Measurements from ENCODE around the gene FAS. TPM values are rescaled to one million over a fixed set of nuclear protein-coding genes. Genes with fewer than 3 reads are reported as not detected.

Gene FAS
- total and polyA plus RNA-seq, 2 experiments from 2014 or later: 7.3 to 14.1 TPM

DNA sequence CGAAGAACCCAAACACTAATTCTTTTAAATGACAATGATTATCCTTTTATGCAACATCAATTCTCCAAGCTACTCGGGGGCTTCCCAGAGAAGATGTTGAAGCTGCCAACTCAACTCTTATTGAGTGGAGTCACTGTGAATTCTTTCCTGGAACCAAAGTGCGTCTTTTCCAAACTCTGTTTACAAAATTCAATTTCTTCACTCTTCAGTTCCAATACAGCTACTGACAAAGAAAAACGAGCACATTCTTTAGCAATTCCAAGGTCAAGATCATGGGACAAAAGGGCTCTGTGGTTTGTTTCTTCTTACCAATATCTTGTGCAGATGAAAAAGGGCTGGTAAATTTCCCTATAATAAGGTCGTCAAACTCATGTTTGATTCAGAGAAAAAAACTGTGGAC lies 74.2 kb downstream of the FAS start:
- DNase-seq (ENCODE audit: low spot score): no peak

More for the DNA sequence above, 74.2 kb downstream of the FAS start:
- no peaks in the 10 kb centered on the region for H4K20me1 ChIP-seq (ENCODE audit: insufficient read depth, poor library complexity, severe bottlenecking)
- no peak overlapping the region for H2AFZ ChIP-seq
- WGBS (ENCODE audit: low lambda C conversion rate, missing lambda C conversion rate): 71% methylated on average over 5 of the region's 5 CpGs
- H3K36me3 ChIP-seq (replicated peaks; ENCODE audit: insufficient read depth, low read depth): no peaks in the 10 kb centered on the region
- no peaks in the 10 kb centered on the region for H3K9me3 ChIP-seq (ENCODE audit: low read depth)
- H3K4me2 ChIP-seq: no peak overlapping the region
- H3K4me1 ChIP-seq (ENCODE audit: insufficient read depth): no peaks in the 10 kb centered on the region
- H3K27me3 ChIP-seq: peaks cover 8% of the 10 kb centered on the region
- no peak overlapping the region for H3K4me3 ChIP-seq
- H3K27ac ChIP-seq: no peak overlapping the region
- no peaks in the 10 kb centered on the region for H3K79me2 ChIP-seq
- TF ChIP-seq EZH2 (IDR thresholded peaks at IDR 0.05; ENCODE audit: borderline replicate concordance): no peak
- no peak for TF ChIP-seq EZH2phosphoT487 (IDR thresholded peaks at IDR 0.05; ENCODE audit: low read depth, severe bottlenecking, unreplicated experiment)
- TF ChIP-seq, protein P1, sequence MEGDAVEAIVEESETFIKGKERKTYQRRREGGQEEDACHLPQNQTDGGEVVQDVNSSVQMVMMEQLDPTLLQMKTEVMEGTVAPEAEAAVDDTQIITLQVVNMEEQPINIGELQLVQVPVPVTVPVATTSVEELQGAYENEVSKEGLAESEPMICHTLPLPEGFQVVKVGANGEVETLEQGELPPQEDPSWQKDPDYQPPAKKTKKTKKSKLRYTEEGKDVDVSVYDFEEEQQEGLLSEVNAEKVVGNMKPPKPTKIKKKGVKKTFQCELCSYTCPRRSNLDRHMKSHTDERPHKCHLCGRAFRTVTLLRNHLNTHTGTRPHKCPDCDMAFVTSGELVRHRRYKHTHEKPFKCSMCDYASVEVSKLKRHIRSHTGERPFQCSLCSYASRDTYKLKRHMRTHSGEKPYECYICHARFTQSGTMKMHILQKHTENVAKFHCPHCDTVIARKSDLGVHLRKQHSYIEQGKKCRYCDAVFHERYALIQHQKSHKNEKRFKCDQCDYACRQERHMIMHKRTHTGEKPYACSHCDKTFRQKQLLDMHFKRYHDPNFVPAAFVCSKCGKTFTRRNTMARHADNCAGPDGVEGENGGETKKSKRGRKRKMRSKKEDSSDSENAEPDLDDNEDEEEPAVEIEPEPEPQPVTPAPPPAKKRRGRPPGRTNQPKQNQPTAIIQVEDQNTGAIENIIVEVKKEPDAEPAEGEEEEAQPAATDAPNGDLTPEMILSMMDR (IDR thresholded peaks at IDR 0.05; ENCODE audit: poor library complexity): no peak
- no peaks in the 10 kb centered on the region for H3K9me2 ChIP-seq (replicated peaks; ENCODE audit: insufficient read depth)

Small RNA genes within 50 kb of the gene (microRNA-seq; reads per million reads assigned to microRNA genes)
- gene MIR4679-1 (not detected), gene MIR4679-2 (not detected)

Small RNA genes within 50 kb of the gene (small RNA-seq; reads per million reads assigned to genes)
- gene MIR4679-2: not detected
- not detected for gene RF02116

Other genes starting within 250 kb of the FAS start
- 0.17 TPM in 1 of 2 replicates, not detected in the other for gene LIPN, start 230.8 kb upstream of the FAS start, total RNA-seq
- not detected in 2 replicates for gene LIPN, start 230.8 kb upstream of the FAS start, polyA plus RNA-seq
- gene LIPM, start 188.1 kb upstream of the FAS start, total RNA-seq: not detected in 2 replicates
- gene LIPM, start 188.1 kb upstream of the FAS start, polyA plus RNA-seq: not detected in 2 replicates
- gene ANKRD22, start 139.0 kb upstream of the FAS start, total RNA-seq: 2.1 and 4.2 TPM in 2 replicates
- gene ANKRD22, start 139.0 kb upstream of the FAS start, polyA plus RNA-seq: 2.3 and 2.7 TPM in 2 replicates
- 14.8 and 20.0 TPM in 2 replicates for gene STAMBPL1, start 110.6 kb upstream of the FAS start, total RNA-seq
- 4.5 and 5.2 TPM in 2 replicates for gene STAMBPL1, start 110.6 kb upstream of the FAS start, polyA plus RNA-seq
- 218 and 231 TPM in 2 replicates for gene ACTA2, start 38.0 kb upstream of the FAS start, total RNA-seq
- gene ACTA2, start 38.0 kb upstream of the FAS start, polyA plus RNA-seq: 207 and 251 TPM in 2 replicates
- gene CH25H, start 216.5 kb downstream of the FAS start, total RNA-seq: 3.9 and 8.8 TPM in 2 replicates
- 3.8 and 5.7 TPM in 2 replicates for gene CH25H, start 216.5 kb downstream of the FAS start, polyA plus RNA-seq

Measured in hepatocyte (in vitro differentiated cells).